ENCODE results near the gene ERC2.

ERC2 gene

DNA sequence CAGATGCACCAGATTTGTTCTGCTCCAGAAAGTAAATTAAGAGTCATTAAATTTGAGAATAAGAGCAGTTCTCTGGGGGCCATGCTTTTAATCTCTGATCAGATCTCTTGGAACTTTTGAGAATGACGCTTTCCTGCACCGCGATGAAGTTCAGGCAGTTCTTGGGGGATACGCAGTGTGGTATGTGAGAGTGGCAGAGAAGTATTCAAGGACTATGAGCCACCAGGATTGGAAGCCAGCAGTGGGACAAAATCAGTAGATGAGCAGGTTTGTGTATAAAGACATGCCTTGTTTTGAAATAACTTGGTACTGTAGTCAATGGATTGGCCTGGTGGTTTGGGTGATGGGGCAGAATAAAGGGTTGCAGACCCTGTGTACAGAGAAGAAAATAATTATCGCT is 483.6 kb downstream of the ERC2 start:
- TF ChIP-seq CREB1 (IDR thresholded peaks at IDR 0.05; ENCODE audit: low read depth), result no peak
- no peak for TF ChIP-seq CEBPB (IDR thresholded peaks at IDR 0.05)
- TF ChIP-seq EGR1 (IDR thresholded peaks at IDR 0.05), result no peak

DNA sequence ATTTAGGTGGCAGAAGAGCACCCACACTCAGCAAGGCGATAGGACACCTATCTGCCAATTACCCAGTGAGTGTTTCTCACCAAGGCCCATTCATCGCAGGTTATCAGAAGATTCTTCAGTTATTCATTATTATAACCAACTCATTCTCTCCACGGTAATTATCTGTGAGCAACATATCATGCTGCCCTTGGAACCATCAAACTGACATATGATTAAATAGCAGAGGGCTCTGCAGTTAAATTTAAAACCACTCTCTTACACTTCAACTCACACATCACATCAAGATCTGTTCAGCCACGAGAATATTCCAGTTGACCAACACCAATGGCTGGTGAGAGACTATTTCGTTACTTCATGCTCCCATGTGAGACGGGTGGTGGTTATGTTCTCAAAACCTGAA is 489.3 kb downstream of the ERC2 start:
- TF ChIP-seq TCF12 (IDR thresholded peaks at IDR 0.05; ENCODE audit: low read depth), result no peak
- TF ChIP-seq YY1 (IDR thresholded peaks at IDR 0.05; ENCODE audit: low read depth), result no peak
- TF ChIP-seq, protein P1, sequence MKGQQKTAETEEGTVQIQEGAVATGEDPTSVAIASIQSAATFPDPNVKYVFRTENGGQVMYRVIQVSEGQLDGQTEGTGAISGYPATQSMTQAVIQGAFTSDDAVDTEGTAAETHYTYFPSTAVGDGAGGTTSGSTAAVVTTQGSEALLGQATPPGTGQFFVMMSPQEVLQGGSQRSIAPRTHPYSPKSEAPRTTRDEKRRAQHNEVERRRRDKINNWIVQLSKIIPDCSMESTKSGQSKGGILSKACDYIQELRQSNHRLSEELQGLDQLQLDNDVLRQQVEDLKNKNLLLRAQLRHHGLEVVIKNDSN (IDR thresholded peaks at IDR 0.05), result no peak
- no peak for TF ChIP-seq EGR1 (IDR thresholded peaks at IDR 0.05)
- TF ChIP-seq TAF1 (IDR thresholded peaks at IDR 0.05; ENCODE audit: low read depth), result no peak
- no peak for TF ChIP-seq EP300 (IDR thresholded peaks at IDR 0.05; ENCODE audit: borderline replicate concordance)
- no peak for TF ChIP-seq CEBPB (IDR thresholded peaks at IDR 0.05)
- no peak for TF ChIP-seq FOXM1 (IDR thresholded peaks at IDR 0.05; ENCODE audit: borderline replicate concordance, low read depth)
- TF ChIP-seq NFIC (IDR thresholded peaks at IDR 0.05), result no peak
- TF ChIP-seq, protein P2, sequence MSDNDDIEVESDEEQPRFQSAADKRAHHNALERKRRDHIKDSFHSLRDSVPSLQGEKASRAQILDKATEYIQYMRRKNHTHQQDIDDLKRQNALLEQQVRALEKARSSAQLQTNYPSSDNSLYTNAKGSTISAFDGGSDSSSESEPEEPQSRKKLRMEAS (IDR thresholded peaks at IDR 0.05), result no peak
- TF ChIP-seq RAD21 (IDR thresholded peaks at IDR 0.05; ENCODE audit: low read depth), result no peak
- TF ChIP-seq, protein P3, sequence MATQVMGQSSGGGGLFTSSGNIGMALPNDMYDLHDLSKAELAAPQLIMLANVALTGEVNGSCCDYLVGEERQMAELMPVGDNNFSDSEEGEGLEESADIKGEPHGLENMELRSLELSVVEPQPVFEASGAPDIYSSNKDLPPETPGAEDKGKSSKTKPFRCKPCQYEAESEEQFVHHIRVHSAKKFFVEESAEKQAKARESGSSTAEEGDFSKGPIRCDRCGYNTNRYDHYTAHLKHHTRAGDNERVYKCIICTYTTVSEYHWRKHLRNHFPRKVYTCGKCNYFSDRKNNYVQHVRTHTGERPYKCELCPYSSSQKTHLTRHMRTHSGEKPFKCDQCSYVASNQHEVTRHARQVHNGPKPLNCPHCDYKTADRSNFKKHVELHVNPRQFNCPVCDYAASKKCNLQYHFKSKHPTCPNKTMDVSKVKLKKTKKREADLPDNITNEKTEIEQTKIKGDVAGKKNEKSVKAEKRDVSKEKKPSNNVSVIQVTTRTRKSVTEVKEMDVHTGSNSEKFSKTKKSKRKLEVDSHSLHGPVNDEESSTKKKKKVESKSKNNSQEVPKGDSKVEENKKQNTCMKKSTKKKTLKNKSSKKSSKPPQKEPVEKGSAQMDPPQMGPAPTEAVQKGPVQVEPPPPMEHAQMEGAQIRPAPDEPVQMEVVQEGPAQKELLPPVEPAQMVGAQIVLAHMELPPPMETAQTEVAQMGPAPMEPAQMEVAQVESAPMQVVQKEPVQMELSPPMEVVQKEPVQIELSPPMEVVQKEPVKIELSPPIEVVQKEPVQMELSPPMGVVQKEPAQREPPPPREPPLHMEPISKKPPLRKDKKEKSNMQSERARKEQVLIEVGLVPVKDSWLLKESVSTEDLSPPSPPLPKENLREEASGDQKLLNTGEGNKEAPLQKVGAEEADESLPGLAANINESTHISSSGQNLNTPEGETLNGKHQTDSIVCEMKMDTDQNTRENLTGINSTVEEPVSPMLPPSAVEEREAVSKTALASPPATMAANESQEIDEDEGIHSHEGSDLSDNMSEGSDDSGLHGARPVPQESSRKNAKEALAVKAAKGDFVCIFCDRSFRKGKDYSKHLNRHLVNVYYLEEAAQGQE (IDR thresholded peaks at IDR 0.05; ENCODE audit: low read depth), result no peak
- TF ChIP-seq TEAD4 (IDR thresholded peaks at IDR 0.05), result no peak
- TF ChIP-seq ZBTB7A (IDR thresholded peaks at IDR 0.05; ENCODE audit: low read depth), result no peak
- no peak for TF ChIP-seq CREB1 (IDR thresholded peaks at IDR 0.05; ENCODE audit: low read depth)

DNA sequence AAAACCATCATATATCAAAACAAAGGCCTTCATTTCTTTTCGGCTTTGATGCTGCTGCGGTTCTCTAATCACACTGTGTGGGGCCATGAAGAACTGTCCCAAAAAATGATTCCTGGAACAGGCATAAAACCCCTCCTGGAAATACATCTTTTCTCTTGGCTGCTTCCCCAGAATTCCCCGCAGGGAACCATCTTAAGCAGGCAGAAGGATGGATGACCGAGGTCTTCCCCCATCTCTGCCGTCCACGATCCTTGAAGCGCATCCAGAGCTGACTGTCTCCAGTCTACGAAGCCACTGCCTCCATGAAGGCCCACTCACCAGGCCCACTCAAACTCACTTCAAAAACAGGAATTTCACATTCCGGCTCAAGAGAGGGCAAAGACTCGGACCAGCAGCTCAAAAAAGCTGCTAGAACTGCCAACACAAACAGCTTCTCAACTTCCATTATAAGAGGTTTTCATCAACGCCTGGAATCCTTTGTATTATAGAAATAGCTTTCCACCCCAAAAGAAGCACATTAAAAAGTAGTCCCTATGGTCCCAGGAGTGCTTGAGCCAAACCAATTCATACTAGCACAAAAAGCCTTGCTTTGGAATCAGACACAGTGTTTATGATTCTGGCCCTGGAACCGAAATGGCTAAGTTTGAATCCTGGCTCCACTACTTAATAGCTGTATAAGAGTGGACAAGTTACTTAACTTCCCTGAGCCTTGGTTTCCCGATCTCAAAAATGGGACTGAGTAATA is 493.7 kb downstream of the ERC2 start:
- TF ChIP-seq, protein P1 (IDR thresholded peaks at IDR 0.05), result no peak
- TF ChIP-seq NFIC (IDR thresholded peaks at IDR 0.05) (no peak), TAF1 (IDR thresholded peaks at IDR 0.05; ENCODE audit: low read depth) (no peak), CEBPB (IDR thresholded peaks at IDR 0.05) (no peak), CREB1 (IDR thresholded peaks at IDR 0.05; ENCODE audit: low read depth) (no peak), ZBTB7A (IDR thresholded peaks at IDR 0.05; ENCODE audit: low read depth) (no peak), EP300 (IDR thresholded peaks at IDR 0.05; ENCODE audit: borderline replicate concordance) (no peak), EGR1 (IDR thresholded peaks at IDR 0.05) (no peak), FOXM1 (IDR thresholded peaks at IDR 0.05; ENCODE audit: borderline replicate concordance, low read depth) (no peak), TCF12 (IDR thresholded peaks at IDR 0.05; ENCODE audit: low read depth) (no peak)
- TF ChIP-seq, protein P3 (IDR thresholded peaks at IDR 0.05; ENCODE audit: low read depth), result no peak

DNA sequence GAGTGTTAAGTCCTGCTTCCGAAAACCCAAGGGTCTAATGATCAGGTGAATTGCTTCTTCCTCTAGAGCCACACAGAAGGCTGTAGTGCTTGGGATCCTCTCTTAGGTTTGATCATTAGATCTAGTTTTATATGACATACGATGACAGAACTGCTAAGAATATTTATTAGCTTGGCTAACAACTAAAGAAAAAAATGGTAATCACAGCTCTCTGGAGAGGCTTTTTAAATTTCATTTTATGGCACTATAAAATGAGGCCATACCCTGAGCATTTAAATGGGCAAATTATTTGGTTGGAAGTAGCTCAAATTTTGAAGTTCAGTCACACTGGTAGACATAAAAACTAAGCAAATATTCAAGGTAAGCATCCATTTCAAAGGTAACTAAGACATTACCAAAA is 498.6 kb downstream of the ERC2 start:
- TF ChIP-seq, protein P1 (IDR thresholded peaks at IDR 0.05), result no peak
- TF ChIP-seq TAF1 (IDR thresholded peaks at IDR 0.05; ENCODE audit: low read depth) (no peak), NFIC (IDR thresholded peaks at IDR 0.05) (no peak), RAD21 (IDR thresholded peaks at IDR 0.05; ENCODE audit: low read depth) (no peak), TEAD4 (IDR thresholded peaks at IDR 0.05) (no peak), EGR1 (IDR thresholded peaks at IDR 0.05) (no peak), CREB1 (IDR thresholded peaks at IDR 0.05; ENCODE audit: low read depth) (no peak), EP300 (IDR thresholded peaks at IDR 0.05; ENCODE audit: borderline replicate concordance) (no peak), YY1 (IDR thresholded peaks at IDR 0.05; ENCODE audit: low read depth) (no peak)
- TF ChIP-seq, protein P3 (IDR thresholded peaks at IDR 0.05; ENCODE audit: low read depth), result no peak
- TF ChIP-seq, protein P2 (IDR thresholded peaks at IDR 0.05), result no peak

All from Ishikawa (cell line).